ENCODE data around the gene RTEL1.

DNA sequence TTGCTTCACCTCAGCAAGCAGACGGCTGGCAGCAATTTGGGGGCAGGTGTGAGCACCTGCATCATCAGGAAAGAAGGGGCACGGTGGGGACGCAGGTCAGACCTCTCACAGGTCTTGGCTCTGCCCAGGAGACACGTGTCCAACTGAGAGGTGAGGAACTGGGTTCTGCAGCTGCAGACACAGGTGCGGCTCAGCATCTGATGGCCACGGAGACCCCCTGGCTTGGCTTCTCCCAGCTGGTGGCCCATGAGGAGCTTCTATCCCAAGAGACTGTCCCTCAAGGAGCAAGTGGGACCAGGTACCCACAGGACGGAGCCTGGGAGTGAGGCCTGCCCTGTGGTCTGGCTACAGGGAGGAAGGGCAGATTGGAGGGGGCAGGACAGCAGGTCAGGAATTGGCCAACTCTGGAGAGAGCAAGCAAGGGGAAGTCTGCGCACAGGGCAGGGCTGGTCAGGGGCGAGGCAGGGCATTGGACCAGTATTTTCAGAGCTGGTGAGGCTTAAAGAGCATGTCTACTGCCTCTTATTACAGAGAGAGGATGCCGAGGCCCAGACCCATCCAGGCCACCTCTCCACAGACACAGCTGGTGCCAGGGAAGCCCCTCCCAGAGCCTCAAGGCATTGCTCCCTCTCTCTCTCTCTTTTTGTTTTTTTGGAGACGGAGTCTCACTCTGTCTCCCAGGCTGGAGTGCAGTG is 9.1 kb upstream of the RTEL1 start:
- no peak for TF ChIP-seq POLR2A (IDR thresholded peaks at IDR 0.05)
- TF ChIP-seq, protein P1, sequence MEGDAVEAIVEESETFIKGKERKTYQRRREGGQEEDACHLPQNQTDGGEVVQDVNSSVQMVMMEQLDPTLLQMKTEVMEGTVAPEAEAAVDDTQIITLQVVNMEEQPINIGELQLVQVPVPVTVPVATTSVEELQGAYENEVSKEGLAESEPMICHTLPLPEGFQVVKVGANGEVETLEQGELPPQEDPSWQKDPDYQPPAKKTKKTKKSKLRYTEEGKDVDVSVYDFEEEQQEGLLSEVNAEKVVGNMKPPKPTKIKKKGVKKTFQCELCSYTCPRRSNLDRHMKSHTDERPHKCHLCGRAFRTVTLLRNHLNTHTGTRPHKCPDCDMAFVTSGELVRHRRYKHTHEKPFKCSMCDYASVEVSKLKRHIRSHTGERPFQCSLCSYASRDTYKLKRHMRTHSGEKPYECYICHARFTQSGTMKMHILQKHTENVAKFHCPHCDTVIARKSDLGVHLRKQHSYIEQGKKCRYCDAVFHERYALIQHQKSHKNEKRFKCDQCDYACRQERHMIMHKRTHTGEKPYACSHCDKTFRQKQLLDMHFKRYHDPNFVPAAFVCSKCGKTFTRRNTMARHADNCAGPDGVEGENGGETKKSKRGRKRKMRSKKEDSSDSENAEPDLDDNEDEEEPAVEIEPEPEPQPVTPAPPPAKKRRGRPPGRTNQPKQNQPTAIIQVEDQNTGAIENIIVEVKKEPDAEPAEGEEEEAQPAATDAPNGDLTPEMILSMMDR (IDR thresholded peaks at IDR 0.05) = no peak

All from testis (tissue), 2 donors.